Measurements from ENCODE around the gene OSTF1.

GRCh38 chr9:75053869-75054268, 34.4 kb upstream of the OSTF1 start:
- TF ChIP-seq CTCF (IDR thresholded peaks at IDR 0.05; ENCODE audit: insufficient read depth, low read length, poor library complexity, severe bottlenecking), result no peak
- no peak for TF ChIP-seq EZH2phosphoT487 (conservative IDR thresholded peaks at IDR 0.05; ENCODE audit: low read length)
